Non-pigmented ciliary epithelial cell (primary cell): ENCODE results near the gene ATAD5.
"Not testable (repeated sequence)": the region's sequence is repeated elsewhere in the genome, so short reads cannot be mapped to it uniquely, and the experiment has no call there.

ENCODE experiments used
- DNase-seq: peaks from one replicate; pipeline ENCODE4 v3.0.0-alpha.2; 2010; ENCODE audit warnings: low read depth

Gene ATAD5

GRCh38 chr17:30822919-30823318 lies 8.8 kb upstream of the ATAD5 start:
- not testable (repeated sequence) for DNase-seq

GRCh38 chr17:30823421-30823820 lies 8.3 kb upstream of the ATAD5 start:
- DNase-seq, result no peak

GRCh38 chr17:30824002-30824355 lies 7.8 kb upstream of the ATAD5 start:
- no peak for DNase-seq

GRCh38 chr17:30824356-30825145 lies 7.2 kb upstream of the ATAD5 start, which contains the start of gene CRLF3:
Gene CRLF3, minus strand, starts transcription at chr17:30824692. Its CDS starts 41 bp downstream, at chr17:30824651.
- peak; percentile 24 for DNase-seq

- no peak for DNase-seq
These were observed 4.7 kb upstream of the ATAD5 start for GRCh38 chr17:30827082-30827481.

- DNase-seq, result no peak
These were observed 2.7 kb upstream of the ATAD5 start for GRCh38 chr17:30829022-30829421.

GRCh38 chr17:30831257-30831656 lies 509 bp upstream of the ATAD5 start:
- DNase-seq, result no peak

- no peak for DNase-seq
These were observed 815 bp downstream of the ATAD5 start for GRCh38 chr17:30832438-30833124.

GRCh38 chr17:30838202-30838807 lies 6.5 kb downstream of the ATAD5 start:
- DNase-seq, result no peak

GRCh38 chr17:30840771-30841170 lies 9.0 kb downstream of the ATAD5 start:
- DNase-seq, result no peak

GRCh38 chr17:30848021-30848420 lies 16.3 kb downstream of the ATAD5 start:
- no peak for DNase-seq

GRCh38 chr17:30854146-30854545 lies 22.4 kb downstream of the ATAD5 start:
- no peak for DNase-seq

GRCh38 chr17:30858556-30859250 lies 26.9 kb downstream of the ATAD5 start:
- no peak for DNase-seq

- DNase-seq, result no peak
These were observed 32.9 kb downstream of the ATAD5 start for GRCh38 chr17:30864636-30865035.

GRCh38 chr17:30869005-30869404 lies 37.2 kb downstream of the ATAD5 start:
- no peak for DNase-seq

- no peak for DNase-seq
These were observed 54.4 kb downstream of the ATAD5 start for GRCh38 chr17:30886187-30886586.

- no peak for DNase-seq
These were observed 62.5 kb downstream of the ATAD5 start for GRCh38 chr17:30894236-30894635.

GRCh38 chr17:30897311-30897710 lies 65.5 kb downstream of the ATAD5 start:
- no peak for DNase-seq

- DNase-seq, result no peak
These were observed 74.0 kb downstream of the ATAD5 start for GRCh38 chr17:30905742-30906100.

- DNase-seq, result peak; percentile 56
These were observed 74.5 kb downstream of the ATAD5 start, which contains the start of gene TEFM for GRCh38 chr17:30906101-30906911. Gene TEFM, minus strand, starts transcription at chr17:30906238. Its CDS starts 40 bp downstream, at chr17:30906198.

- DNase-seq, result no peak
These were observed 77.1 kb downstream of the ATAD5 start for GRCh38 chr17:30908717-30909420.
